Measurements from ENCODE around the gene GCKR.
"Not testable (repeated sequence)": the region's sequence is repeated elsewhere in the genome, so short reads cannot be mapped to it uniquely, and the experiment has no call there.

GCKR gene

GRCh38 chr2:27549303-27549702 lies 52.7 kb downstream of the GCKR start:
- TF ChIP-seq CTCF (IDR thresholded peaks at IDR 0.05; ENCODE audit: low read depth, low read length): no peak
- Histone ChIP-seq H3K36me3 (no peaks in the 10 kb centered on the region), H3K9me3 (ENCODE audit: severe bottlenecking) (peaks cover 9% of the 10 kb centered on the region), H3K4me3 (ENCODE audit: low read depth, low read length) (no peak overlapping the region), H3K27me3 (ENCODE audit: insufficient read depth, low read depth, severe bottlenecking) (no peaks in the 10 kb centered on the region), H3K27ac (no peak overlapping the region)
- no peak for DNase-seq

- Histone ChIP-seq H3K27ac (no peak overlapping the region), H3K4me3 (ENCODE audit: low read depth, low read length) (no peak overlapping the region), H3K27me3 (ENCODE audit: insufficient read depth, low read depth, severe bottlenecking) (no peaks in the 10 kb centered on the region), H3K36me3 (no peaks in the 10 kb centered on the region), H3K9me3 (ENCODE audit: severe bottlenecking) (peaks cover 5% of the 10 kb centered on the region)
- TF ChIP-seq CTCF (IDR thresholded peaks at IDR 0.05; ENCODE audit: low read depth, low read length): no peak
- no peak for DNase-seq
Measured at GRCh38 chr2:27551514-27551913, 54.9 kb downstream of the GCKR start.

- Histone ChIP-seq H3K9me3 (ENCODE audit: severe bottlenecking) (peaks cover 3% of the 10 kb centered on the region), H3K4me3 (ENCODE audit: low read depth, low read length) (no peak overlapping the region), H3K27ac (no peak overlapping the region), H3K27me3 (ENCODE audit: insufficient read depth, low read depth, severe bottlenecking) (no peaks in the 10 kb centered on the region), H3K36me3 (no peaks in the 10 kb centered on the region)
- DNase-seq: no peak
- TF ChIP-seq CTCF (IDR thresholded peaks at IDR 0.05; ENCODE audit: low read depth, low read length): no peak
Measured at GRCh38 chr2:27552941-27553340, 56.3 kb downstream of the GCKR start.

GRCh38 chr2:27554451-27554850 lies 57.8 kb downstream of the GCKR start:
- DNase-seq; H3K36me3 ChIP-seq; H3K27ac ChIP-seq; H3K27me3 ChIP-seq (ENCODE audit: insufficient read depth, low read depth, severe bottlenecking); H3K4me3 ChIP-seq (ENCODE audit: low read depth, low read length); H3K9me3 ChIP-seq (ENCODE audit: severe bottlenecking): not testable (repeated sequence)

GRCh38 chr2:27559228-27559627 lies 62.6 kb downstream of the GCKR start:
- Histone ChIP-seq H3K9me3 (ENCODE audit: severe bottlenecking) (peaks cover 2% of the 10 kb centered on the region), H3K4me3 (ENCODE audit: low read depth, low read length) (no peak overlapping the region), H3K27me3 (ENCODE audit: insufficient read depth, low read depth, severe bottlenecking) (no peaks in the 10 kb centered on the region), H3K27ac (no peak overlapping the region), H3K36me3 (no peaks in the 10 kb centered on the region)
- no peak for DNase-seq
- TF ChIP-seq CTCF (IDR thresholded peaks at IDR 0.05; ENCODE audit: low read depth, low read length): no peak

GRCh38 chr2:27561060-27561459 lies 64.4 kb downstream of the GCKR start:
- Histone ChIP-seq H3K27ac (no peak overlapping the region), H3K27me3 (ENCODE audit: insufficient read depth, low read depth, severe bottlenecking) (no peaks in the 10 kb centered on the region)

More at GRCh38 chr2:27561060-27561459, 64.4 kb downstream of the GCKR start:
- Histone ChIP-seq H3K36me3 (no peaks in the 10 kb centered on the region), H3K9me3 (ENCODE audit: severe bottlenecking) (peaks cover 2% of the 10 kb centered on the region), H3K4me3 (ENCODE audit: low read depth, low read length) (no peak overlapping the region)
- no peak for TF ChIP-seq CTCF (IDR thresholded peaks at IDR 0.05; ENCODE audit: low read depth, low read length)
- DNase-seq: no peak

All from WERI-Rb-1 (cell line).